Transverse colon (tissue), 3 donors: ENCODE data around the gene SMARCE1.

Source experiments
- EP300 ChIP-seq: sonication (generic); formaldehyde crosslinking; IDR thresholded peaks from one replicate; pipeline ENCODE4 v1.6.1; 2017; ENCODE audit warnings: antibody characterized with exemption, low read depth
- POLR2A ChIP-seq: fragments of 450-650 bp; IDR thresholded peaks from one replicate; pipeline ENCODE4 v1.6.1; 2016; ENCODE audit warnings: antibody characterized with exemption, mild to moderate bottlenecking, moderate library complexity
- TF ChIP-seq, protein P1 (sequence below), 5 experiments: fragments of 200-600 bp in 3 of 5; fragments of 450-650 bp in 2 of 5; sonication (generic) in 3 of 5; IDR thresholded peaks; 1 replicate in 2 of 5; 2 replicates in 3 of 5; pipeline ENCODE4 v1.5.1; 2016 to 2017; ENCODE audit warnings: antibody characterized with exemption in 5 of 5, inconsistent platforms in 3 of 5, mild to moderate bottlenecking in 2 of 5, moderate library complexity in 1 of 5

- no peak for TF ChIP-seq POLR2A
- TF ChIP-seq, protein P1, sequence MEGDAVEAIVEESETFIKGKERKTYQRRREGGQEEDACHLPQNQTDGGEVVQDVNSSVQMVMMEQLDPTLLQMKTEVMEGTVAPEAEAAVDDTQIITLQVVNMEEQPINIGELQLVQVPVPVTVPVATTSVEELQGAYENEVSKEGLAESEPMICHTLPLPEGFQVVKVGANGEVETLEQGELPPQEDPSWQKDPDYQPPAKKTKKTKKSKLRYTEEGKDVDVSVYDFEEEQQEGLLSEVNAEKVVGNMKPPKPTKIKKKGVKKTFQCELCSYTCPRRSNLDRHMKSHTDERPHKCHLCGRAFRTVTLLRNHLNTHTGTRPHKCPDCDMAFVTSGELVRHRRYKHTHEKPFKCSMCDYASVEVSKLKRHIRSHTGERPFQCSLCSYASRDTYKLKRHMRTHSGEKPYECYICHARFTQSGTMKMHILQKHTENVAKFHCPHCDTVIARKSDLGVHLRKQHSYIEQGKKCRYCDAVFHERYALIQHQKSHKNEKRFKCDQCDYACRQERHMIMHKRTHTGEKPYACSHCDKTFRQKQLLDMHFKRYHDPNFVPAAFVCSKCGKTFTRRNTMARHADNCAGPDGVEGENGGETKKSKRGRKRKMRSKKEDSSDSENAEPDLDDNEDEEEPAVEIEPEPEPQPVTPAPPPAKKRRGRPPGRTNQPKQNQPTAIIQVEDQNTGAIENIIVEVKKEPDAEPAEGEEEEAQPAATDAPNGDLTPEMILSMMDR (IDR thresholded peaks at IDR 0.05) = no peak
- no peak for TF ChIP-seq EP300
These were observed 29.9 kb downstream of the SMARCE1 start for GRCh38 chr17:40617678-40618240.
